T-helper 22 cell (primary cell): ENCODE measurements around the gene BMP6.

ENCODE experiments used
- DNase-seq: peaks from one replicate; pipeline ENCODE4 v3.0.0-alpha.2; 2020; ENCODE audit warnings: low read depth

Gene BMP6

GRCh38 chr6:7720346-7720745 lies 5.6 kb upstream of the BMP6 start:
- DNase-seq = no peak

- no peak for DNase-seq
Observed at GRCh38 chr6:7721649-7722048, 4.2 kb upstream of the BMP6 start.

- no peak for DNase-seq
Observed at GRCh38 chr6:7723041-7723447, 2.9 kb upstream of the BMP6 start.

GRCh38 chr6:7723554-7723953 lies 2.3 kb upstream of the BMP6 start:
- no peak for DNase-seq

GRCh38 chr6:7725412-7725811 lies 487 bp upstream of the BMP6 start:
- DNase-seq = no peak

- DNase-seq = no peak
Observed at GRCh38 chr6:7726416-7727085, 652 bp downstream of the BMP6 start.

GRCh38 chr6:7727086-7727945 lies 1.4 kb downstream of the BMP6 start:
- no peak for DNase-seq

- DNase-seq = no peak
Observed at GRCh38 chr6:7727946-7728854, 2.3 kb downstream of the BMP6 start.

- no peak for DNase-seq
Observed at GRCh38 chr6:7728855-7729590, 3.1 kb downstream of the BMP6 start.

GRCh38 chr6:7730001-7730783 lies 4.3 kb downstream of the BMP6 start:
- DNase-seq = no peak

GRCh38 chr6:7730784-7731227 lies 4.9 kb downstream of the BMP6 start:
- DNase-seq = no peak

GRCh38 chr6:7731294-7731693 lies 5.4 kb downstream of the BMP6 start:
- no peak for DNase-seq

GRCh38 chr6:7732228-7732627 lies 6.3 kb downstream of the BMP6 start:
- no peak for DNase-seq

- DNase-seq = no peak
Observed at GRCh38 chr6:7734707-7735383, 8.9 kb downstream of the BMP6 start.

- DNase-seq = no peak
Observed at GRCh38 chr6:7737106-7737505, 11.2 kb downstream of the BMP6 start.

- DNase-seq = no peak
Observed at GRCh38 chr6:7737867-7738266, 12.0 kb downstream of the BMP6 start.

- DNase-seq = no peak
Observed at GRCh38 chr6:7742223-7742785, 16.4 kb downstream of the BMP6 start.

- DNase-seq = no peak
Observed at GRCh38 chr6:7745942-7746341, 20.0 kb downstream of the BMP6 start.

GRCh38 chr6:7747016-7747415 lies 21.1 kb downstream of the BMP6 start:
- DNase-seq = no peak

- no peak for DNase-seq
Observed at GRCh38 chr6:7747433-7747832, 21.5 kb downstream of the BMP6 start.
